Transverse colon (tissue), 4 donors: ENCODE results near the gene FETUB.

ENCODE experiments used
- CTCF ChIP-seq, 5 experiments: fragments of 200-600 bp in 3 of 5; fragments of 450-650 bp in 2 of 5; sonication (generic) in 3 of 5; IDR thresholded peaks; 1 replicate in 2 of 5; 2 replicates in 3 of 5; pipeline ENCODE4 v1.5.1; 2016 to 2017; ENCODE audit warnings: antibody characterized with exemption in 5 of 5, inconsistent platforms in 3 of 5, mild to moderate bottlenecking in 2 of 5, moderate library complexity in 1 of 5
- EP300 ChIP-seq: sonication (generic); formaldehyde crosslinking; IDR thresholded peaks from one replicate; pipeline ENCODE4 v1.6.1; 2017; ENCODE audit warnings: antibody characterized with exemption, low read depth
- POLR2AphosphoS5 ChIP-seq, 3 donors: sonication (generic); formaldehyde crosslinking; IDR thresholded peaks; one replicate each; pipeline ENCODE4 v1.6.1; 2016; ENCODE audit warnings: antibody characterized with exemption in 3 of 3

DNA sequence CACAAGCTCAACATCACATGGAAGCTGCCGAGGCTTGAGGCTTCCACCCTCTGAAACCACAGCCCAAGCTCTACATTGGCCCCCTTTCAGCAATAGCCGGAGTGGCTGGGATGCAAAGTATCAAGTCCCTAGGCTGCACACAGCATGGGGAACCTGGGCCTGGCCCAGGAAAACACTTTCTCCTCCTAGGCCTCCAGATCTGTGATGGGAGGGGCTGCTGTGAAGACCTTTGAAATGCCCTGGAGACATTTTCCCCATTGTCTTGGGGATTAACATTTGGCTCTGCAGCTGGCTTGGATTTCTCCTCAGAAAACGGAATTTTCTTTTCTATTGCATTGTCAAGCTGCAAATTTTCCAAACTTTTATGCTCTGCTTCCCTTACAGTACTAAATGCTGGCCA lies 43.8 kb downstream of the FETUB start:
- TF ChIP-seq CTCF (IDR thresholded peaks at IDR 0.05) (no peak), EP300 (no peak), POLR2AphosphoS5 (IDR thresholded peaks at IDR 0.05) (no peak)
